Fibroblast of lung (primary cell): ENCODE results near the gene P3H3. TPM values are rescaled to one million over a fixed set of nuclear protein-coding genes. Genes with fewer than 3 reads are reported as not detected.

Experiments used
- DNase-seq, 2 donors: peaks; one replicate each; pipeline versions ENCODE4 v3.0.0 to v3.0.0-alpha.2; 2010; ENCODE audit warnings: low read depth in 2 of 2
- H2AFZ ChIP-seq: 2 replicates; pipeline ENCODE4 v1.5.1; 2012; ENCODE audit warnings: low read length, control low read depth, inconsistent platforms
- H3K27ac ChIP-seq: 2 replicates; pipeline ENCODE4 v1.5.1; 2011; ENCODE audit warnings: low read length, control low read depth; ENCODE audit not compliant: insufficient read depth
- H3K27me3 ChIP-seq: 2 replicates; pipeline ENCODE4 v1.5.1; 2011; ENCODE audit warnings: mild to moderate bottlenecking, low read length; ENCODE audit not compliant: control insufficient read depth, insufficient read depth
- H3K36me3 ChIP-seq: 2 replicates; pipeline ENCODE4 v1.5.1; 2011; ENCODE audit warnings: low read length; ENCODE audit not compliant: control insufficient read depth, insufficient read depth
- H3K4me1 ChIP-seq: 2 replicates; pipeline ENCODE4 v1.5.1; 2011; ENCODE audit warnings: low read length; ENCODE audit not compliant: control insufficient read depth, insufficient read depth; ENCODE audit errors: extremely low read depth
- H3K4me2 ChIP-seq: 2 replicates; pipeline ENCODE4 v1.5.1; 2011; ENCODE audit warnings: low read length, control low read depth; ENCODE audit not compliant: insufficient read depth; ENCODE audit errors: extremely low read depth
- H3K4me3 ChIP-seq, 4 experiments: fragments of 200-600 bp in 1 of 4; sonication (generic) in 1 of 4; replicated peaks in 1 of 4; 2 replicates each; pipeline ENCODE4 v1.5.1; 2011 to 2016; ENCODE audit warnings: low read length in 4 of 4, low read depth in 3 of 4, mild to moderate bottlenecking in 3 of 4, control low read depth in 2 of 4, inconsistent platforms in 1 of 4, mixed read lengths in 1 of 4; ENCODE audit not compliant: insufficient read depth in 1 of 4; ENCODE audit errors: control extremely low read depth in 1 of 4
- H3K79me2 ChIP-seq: 2 replicates; pipeline ENCODE4 v1.5.1; 2012; ENCODE audit warnings: mild to moderate bottlenecking, low read length, inconsistent platforms; ENCODE audit not compliant: control insufficient read depth, insufficient read depth
- H3K9ac ChIP-seq: 2 replicates; pipeline ENCODE4 v1.5.1; 2011; ENCODE audit warnings: mild to moderate bottlenecking, low read length, control low read depth; ENCODE audit not compliant: insufficient read depth
- H3K9me3 ChIP-seq: 2 replicates; pipeline ENCODE4 v1.5.1; 2012; ENCODE audit warnings: low read depth, low read length; ENCODE audit not compliant: control insufficient read depth, insufficient read depth
- H4K20me1 ChIP-seq: 2 replicates; pipeline ENCODE4 v1.5.1; 2011; ENCODE audit warnings: low read length; ENCODE audit not compliant: control insufficient read depth, insufficient read depth; ENCODE audit errors: extremely low read depth
- CTCF ChIP-seq, 2 donors: IDR thresholded peaks in 1 of 2; conservative IDR thresholded peaks in 1 of 2; 1 replicate in 1 of 2; 2 replicates in 1 of 2; pipeline ENCODE4 v1.5.1; 2011 to 2012; ENCODE audit warnings: low read length in 2 of 2, control low read depth in 1 of 2, inconsistent platforms in 1 of 2, low read depth in 1 of 2, mild to moderate bottlenecking in 1 of 2
- EZH2 ChIP-seq: IDR thresholded peaks from 2 replicates; pipeline ENCODE4 v1.5.1; 2012; ENCODE audit warnings: low read length, control low read depth, mild to moderate bottlenecking; ENCODE audit errors: missing control alignments
- polyA plus RNA-seq, 2 donors: library from polyadenylated mRNA; depleted of rRNA in 1 of 2; stranded (reverse) in 1 of 2; unstranded in 1 of 2; fragments of >200 nt; gene quantifications; 2 replicates each; pipeline ENCODE4 v1.2.1, GENCODE V29; 2011 to 2012; ENCODE audit warnings: missing spikeins in 1 of 2
- total RNA-seq: library from RNA; depleted of rRNA; stranded (reverse); fragments of >200 nt; gene quantifications from 2 replicates; pipeline ENCODE4 v1.2.1, GENCODE V29; 2014

Gene P3H3
- total and polyA plus RNA-seq, 2 donors (not counting 1 experiment from before 2014, with no cell fraction given), result 44.0 to 96.3 TPM

- no peaks in the 10 kb centered on the region for H3K9me3 ChIP-seq
- peaks cover 4% of the 10 kb centered on the region for H3K36me3 ChIP-seq
- H4K20me1 ChIP-seq, result no peaks in the 10 kb centered on the region
- no peak for DNase-seq
- H3K4me2 ChIP-seq, result no peak overlapping the region
- no peaks in the 10 kb centered on the region for H3K4me1 ChIP-seq
- no peak for TF ChIP-seq CTCF (conservative IDR thresholded peaks at IDR 0.05 in 1 of 2, IDR thresholded peaks at IDR 0.05 in 1 of 2; ENCODE audit: low read depth in 1 of 2, low read length in 2 of 2)
- no peak for TF ChIP-seq EZH2
- H3K27ac ChIP-seq, result no peak overlapping the region
- no peak overlapping the region for H3K4me3 ChIP-seq
- H3K27me3 ChIP-seq, result no peaks in the 10 kb centered on the region
- no peaks in the 10 kb centered on the region for H3K79me2 ChIP-seq
- no peak overlapping the region for H3K9ac ChIP-seq
- H2AFZ ChIP-seq, result no peak overlapping the region
These were observed 14.8 kb upstream of the P3H3 start for GRCh38 chr12:6813363-6813762.

GRCh38 chr12:6816598-6816997 lies 11.6 kb upstream of the P3H3 start:
- no peak for DNase-seq
- TF ChIP-seq EZH2, result no peak
- peaks cover 5% of the 10 kb centered on the region for H3K4me1 ChIP-seq

GRCh38 chr12:6817098-6817497 lies 11.1 kb upstream of the P3H3 start:
- Histone ChIP-seq H3K4me2 (no peak overlapping the region), H3K9me3 (no peaks in the 10 kb centered on the region), H3K79me2 (no peaks in the 10 kb centered on the region), H2AFZ (no peak overlapping the region), H3K4me1 (peaks cover 7% of the 10 kb centered on the region), H3K9ac (no peak overlapping the region), H3K27ac (no peak overlapping the region), H3K4me3 (no peak overlapping the region), H4K20me1 (no peaks in the 10 kb centered on the region), H3K36me3 (peaks cover 4% of the 10 kb centered on the region), H3K27me3 (no peaks in the 10 kb centered on the region)
- TF ChIP-seq CTCF (conservative IDR thresholded peaks at IDR 0.05 in 1 of 2, IDR thresholded peaks at IDR 0.05 in 1 of 2; ENCODE audit: low read depth in 1 of 2, low read length in 2 of 2) (no peak), EZH2 (no peak)
- no peak for DNase-seq

More at GRCh38 chr12:6816598-6816997, 11.6 kb upstream of the P3H3 start:
- Histone ChIP-seq H3K79me2 (no peaks in the 10 kb centered on the region), H3K9me3 (no peaks in the 10 kb centered on the region), H4K20me1 (no peaks in the 10 kb centered on the region), H3K4me2 (no peak overlapping the region), H3K4me3 (no peak overlapping the region), H3K36me3 (peaks cover 4% of the 10 kb centered on the region), H3K27ac (no peak overlapping the region), H3K9ac (no peak overlapping the region), H2AFZ (no peak overlapping the region), H3K27me3 (no peaks in the 10 kb centered on the region)
